ENCODE measurements around the gene TCF4.

GRCh38 chr18:55374741-55375140 lies 213.3 kb downstream of the TCF4 start:
- no peak for TF ChIP-seq CTCF (IDR thresholded peaks at IDR 0.05)
- no peak for TF ChIP-seq POLR2AphosphoS5 (IDR thresholded peaks at IDR 0.05)
